HG02610 (cell line): Measurements from ENCODE around the gene ZNF407.

Source experiments
- ATAC-seq: cut with Tn5 transposase; IDR thresholded peaks from one replicate; pipeline ENCODE4 v1.9.1; 2021; ENCODE audit warnings: mild to moderate bottlenecking, moderate library complexity; ENCODE audit not compliant: unreplicated experiment

The ZNF407 gene

DNA sequence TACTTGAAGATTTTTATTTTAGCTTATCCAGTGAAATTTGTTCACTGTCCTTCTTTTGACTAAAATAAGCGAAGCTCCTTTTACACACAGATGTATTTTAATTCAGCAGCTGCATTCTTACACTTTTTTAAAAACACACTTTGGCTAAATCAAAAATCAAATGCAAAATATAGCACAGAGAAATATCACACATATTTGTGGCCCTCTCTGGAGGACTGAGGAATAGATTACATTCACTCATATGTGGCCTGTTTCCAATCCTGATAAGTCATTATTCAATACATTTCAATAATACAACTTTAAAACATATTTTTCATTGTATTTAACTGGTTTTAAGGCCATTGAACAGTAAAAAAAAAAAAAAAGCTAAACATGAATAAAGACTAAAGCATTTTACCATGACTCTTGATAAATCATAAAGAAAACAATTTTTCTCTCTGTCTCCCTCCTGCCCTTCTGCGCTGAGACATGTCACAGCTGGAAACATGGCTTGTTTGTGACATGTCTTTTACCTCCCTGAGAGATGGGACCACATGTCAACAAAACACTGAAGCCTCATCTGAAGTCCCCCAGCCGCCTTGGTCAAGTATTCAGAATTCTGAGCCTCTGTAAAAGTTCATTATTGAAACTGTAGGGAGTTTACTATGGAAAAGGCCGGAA lies 221.0 kb downstream of the ZNF407 start:
- no peak for ATAC-seq

GRCh38 chr18:74819433-74820059 lies 221.9 kb downstream of the ZNF407 start:
- ATAC-seq = peak; percentile 45

DNA sequence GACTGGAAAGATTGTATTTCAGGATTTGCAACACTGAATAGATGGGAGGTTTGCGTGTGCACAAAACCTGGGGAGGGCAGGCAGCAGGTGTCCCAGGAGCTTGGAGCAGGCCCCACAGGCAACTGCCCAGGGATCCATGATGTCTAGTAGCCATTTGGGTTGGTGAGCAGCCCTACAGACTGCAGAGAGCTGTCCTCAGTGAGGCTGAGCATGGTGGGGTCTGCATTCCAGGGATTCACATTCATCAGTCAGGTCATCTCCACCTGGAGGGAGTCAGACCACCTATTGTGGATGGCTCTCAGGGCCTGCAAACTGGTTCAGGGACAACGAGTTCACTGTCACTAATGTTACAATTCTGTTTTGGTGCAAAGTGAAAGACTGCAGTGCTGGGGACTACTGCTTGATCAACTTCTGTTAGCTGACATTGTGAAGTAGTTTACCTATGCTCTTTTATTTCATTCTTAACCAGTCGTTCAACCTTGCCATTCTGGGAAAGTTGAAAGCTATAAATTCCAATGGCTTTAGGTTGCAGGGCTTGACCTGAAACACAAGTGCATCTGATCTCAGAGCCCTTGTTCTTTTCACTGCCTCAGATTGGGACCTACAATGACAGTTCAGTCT lies 222.6 kb downstream of the ZNF407 start:
- ATAC-seq = no peak

GRCh38 chr18:74825460-74825859 lies 227.8 kb downstream of the ZNF407 start:
- ATAC-seq = no peak

DNA sequence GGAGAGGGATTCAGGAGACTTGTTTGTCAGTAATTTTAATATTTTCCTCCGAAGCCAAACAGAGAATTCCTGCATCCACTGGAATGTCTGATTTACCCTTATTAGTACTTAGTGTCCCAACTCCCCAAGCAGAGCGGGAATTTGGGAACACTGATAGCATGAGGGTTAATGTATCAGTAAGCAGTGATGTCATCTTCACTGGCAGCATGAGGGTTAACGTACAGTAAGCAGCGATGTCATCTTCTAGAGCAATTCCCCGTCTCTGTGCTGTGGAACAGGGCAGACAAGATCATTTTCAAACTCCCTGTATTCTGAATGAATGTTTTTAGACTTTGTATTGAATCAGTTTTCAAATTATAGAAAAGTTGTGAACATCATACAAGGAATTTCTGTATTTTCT lies 228.9 kb downstream of the ZNF407 start:
- no peak for ATAC-seq

DNA sequence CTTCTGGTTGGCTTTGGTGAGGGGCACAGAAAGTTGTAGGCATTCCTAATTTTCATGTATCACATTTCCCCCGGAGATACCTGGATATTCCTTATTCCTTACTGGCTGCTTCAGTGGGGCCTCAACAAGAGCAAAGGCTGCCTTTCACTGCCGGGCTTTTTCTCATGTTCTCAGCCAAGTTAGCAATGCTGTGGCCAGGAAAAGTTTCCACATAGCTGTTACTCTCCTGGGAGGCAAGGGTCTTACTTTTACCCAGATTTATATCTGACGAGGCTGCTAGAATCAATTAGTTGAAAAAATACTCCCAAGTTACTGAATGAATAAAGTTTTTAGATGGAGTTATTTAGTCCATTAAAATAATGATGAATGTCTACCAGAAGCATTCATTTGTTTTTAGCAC lies 230.5 kb downstream of the ZNF407 start:
- no peak for ATAC-seq

- no peak for ATAC-seq
Measured at GRCh38 chr18:74831571-74832250, 234.0 kb downstream of the ZNF407 start.

DNA sequence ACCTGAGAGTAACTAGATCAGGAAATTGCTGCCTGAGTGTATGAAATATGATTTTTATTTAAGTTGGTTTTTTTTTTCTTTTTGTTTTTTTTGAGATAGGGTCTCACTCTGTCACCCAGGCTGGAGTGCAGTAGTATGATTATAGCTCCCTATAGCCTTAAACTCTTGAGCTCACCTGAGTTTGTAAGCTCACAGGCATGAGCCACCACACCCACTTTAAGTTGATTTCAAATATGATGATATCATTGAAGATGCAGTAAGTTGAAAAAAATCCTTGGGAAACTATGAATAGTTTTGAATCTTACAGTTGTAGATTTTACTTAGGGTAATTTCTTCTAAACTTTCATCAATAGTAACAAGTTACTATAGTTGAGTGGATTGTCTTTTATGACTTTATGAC lies 234.7 kb downstream of the ZNF407 start:
- ATAC-seq = no peak

DNA sequence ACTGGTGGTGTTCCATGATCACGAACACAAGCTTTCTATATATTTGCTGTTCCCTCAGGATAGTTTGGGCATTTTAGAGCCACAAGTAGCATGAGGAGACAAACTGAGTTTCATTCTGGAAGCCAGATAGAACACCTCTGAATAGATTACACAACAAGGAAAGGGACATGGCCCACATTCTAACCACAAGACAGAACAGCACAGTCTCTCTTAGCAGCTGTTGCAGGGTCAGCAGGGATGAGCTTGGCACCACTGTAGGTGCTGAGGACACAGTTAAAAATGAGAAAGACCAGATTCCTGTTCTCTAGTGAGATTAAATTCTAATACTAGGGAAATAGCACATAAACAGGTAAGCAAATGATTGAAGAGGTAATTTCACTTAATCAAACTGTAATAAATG lies 235.3 kb downstream of the ZNF407 start:
- ATAC-seq = no peak

GRCh38 chr18:74834424-74835309 lies 237.0 kb downstream of the ZNF407 start:
- no peak for ATAC-seq

DNA sequence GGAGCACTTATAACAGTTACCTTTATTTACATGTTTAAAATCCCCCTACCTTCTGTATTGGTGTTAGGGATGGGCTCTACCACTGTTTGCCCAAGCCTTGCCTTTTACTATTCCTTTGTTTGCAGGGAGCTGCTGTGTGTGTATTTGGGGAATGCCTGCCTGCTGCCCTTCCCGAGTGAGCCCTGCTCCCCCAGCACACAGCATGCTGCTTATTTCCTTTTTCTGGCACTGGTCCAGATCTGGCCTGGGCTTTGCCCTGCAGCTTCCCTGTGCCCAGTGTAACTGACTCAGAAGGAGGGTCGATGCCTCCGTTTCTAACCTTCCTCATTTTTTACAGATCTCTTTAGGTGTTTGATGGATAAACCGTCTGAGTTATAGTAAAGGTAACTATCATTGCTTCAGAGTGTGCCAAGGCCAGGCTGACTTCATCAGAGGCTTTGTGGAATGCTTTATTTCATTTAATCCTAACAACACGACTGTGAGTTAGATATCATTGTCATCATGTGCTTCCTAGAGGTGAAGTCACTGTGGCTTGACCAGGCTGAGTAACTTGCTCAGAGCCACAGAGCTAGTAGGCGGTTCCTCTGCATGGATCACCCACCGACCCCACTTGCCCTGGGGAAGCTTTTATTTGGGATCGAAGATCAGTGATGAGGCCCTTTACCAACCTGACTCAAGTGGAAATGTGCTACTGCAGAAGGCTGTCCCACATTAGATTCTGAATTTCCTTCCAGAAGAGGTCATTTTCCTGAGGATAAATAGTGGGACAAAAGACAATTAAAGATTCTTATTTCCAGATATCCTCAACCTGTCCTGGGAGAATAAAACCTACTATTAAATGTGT lies 238.8 kb downstream of the ZNF407 start:
- no peak for ATAC-seq

- no peak for ATAC-seq
Measured at GRCh38 chr18:74840492-74841167, 243.0 kb downstream of the ZNF407 start.

DNA sequence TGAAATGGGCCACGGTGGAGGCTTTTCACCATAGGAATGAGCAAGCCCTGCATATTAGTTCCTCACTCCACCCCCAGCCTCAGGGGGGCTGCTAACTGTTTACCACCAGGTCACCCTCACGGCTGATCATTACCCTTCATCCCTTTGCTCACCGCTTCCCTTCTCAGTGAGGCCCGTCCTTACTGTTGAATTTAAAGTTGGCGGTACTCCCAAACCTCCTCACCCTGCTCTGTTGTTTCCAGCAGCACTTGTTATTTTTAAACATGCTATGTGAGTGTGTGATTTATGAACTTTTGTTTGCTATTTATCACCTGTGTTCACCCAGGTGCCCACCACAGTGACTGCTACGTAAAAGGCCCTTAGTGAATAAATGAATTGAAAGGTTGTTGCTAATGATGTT lies 243.6 kb downstream of the ZNF407 start:
- no peak for ATAC-seq

DNA sequence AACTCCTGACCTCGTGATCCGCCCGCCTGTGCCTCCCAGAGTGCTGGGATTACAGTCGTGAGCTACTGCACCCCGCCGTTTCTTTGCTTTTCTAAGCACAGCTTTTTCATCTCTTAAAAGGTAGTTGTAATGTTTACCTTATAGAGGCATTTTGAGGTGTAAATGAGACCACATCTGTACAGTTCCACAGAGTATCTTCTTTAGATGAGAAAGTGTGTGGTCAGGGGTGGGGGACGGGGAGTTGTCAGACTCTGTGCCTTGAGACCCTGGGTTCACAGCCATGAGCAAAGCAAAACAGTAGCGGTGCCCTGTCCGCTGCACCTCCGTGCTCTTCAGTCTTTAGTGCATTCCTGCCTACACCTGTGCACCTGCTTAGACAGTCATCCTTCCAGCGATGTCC lies 251.6 kb downstream of the ZNF407 start:
- no peak for ATAC-seq

- ATAC-seq = no peak
Measured at GRCh38 chr18:74856434-74856833, 258.8 kb downstream of the ZNF407 start.

DNA sequence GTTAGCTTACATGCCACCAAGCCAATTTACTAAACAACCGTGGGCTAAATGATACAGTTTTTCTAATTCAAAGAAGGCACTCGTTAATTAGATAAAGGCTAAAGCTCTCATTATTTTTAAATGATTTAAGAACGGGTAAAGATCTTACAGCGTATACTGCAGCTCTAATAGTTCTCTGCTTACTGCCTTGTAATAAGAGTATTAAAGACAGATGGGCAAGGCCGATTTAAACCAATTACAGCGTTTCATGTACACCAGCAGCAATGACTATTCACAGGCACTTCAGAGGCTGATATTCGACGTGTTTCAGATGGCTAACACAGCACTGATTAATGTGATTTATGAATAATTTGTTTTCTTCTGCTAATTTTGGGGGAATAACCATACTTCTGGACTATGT lies 259.3 kb downstream of the ZNF407 start:
- ATAC-seq = no peak

GRCh38 chr18:74857901-74858300 lies 260.2 kb downstream of the ZNF407 start:
- no peak for ATAC-seq

- no peak for ATAC-seq
Measured at GRCh38 chr18:74861154-74861553, 263.5 kb downstream of the ZNF407 start.

DNA sequence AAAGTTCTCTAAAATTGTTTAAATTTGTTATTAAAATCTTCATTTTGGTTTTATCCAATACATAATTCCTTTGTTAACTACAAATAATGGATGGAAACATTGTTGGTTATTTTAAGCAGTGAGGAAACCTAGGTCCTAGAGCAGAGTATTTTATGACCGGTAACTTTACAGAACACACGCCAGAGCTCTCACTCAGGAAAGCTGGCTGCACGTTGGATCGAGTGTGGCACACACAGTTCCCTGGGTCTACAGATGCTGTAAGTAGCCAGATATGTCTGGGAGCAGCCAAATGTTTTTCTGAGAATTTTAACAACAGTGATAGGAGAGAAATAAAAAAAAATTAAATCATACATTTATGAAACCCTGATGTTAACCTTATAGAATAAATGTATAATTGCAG lies 264.4 kb downstream of the ZNF407 start:
- no peak for ATAC-seq
